HUES64 (cell line): ENCODE measurements around the gene TM9SF4.

Experiments
- H3K27ac ChIP-seq: 2 replicates; pipeline ENCODE4 v1.7.0; 2013; ENCODE audit warnings: low read depth, low read length, inconsistent platforms
- H3K27me3 ChIP-seq: 2 replicates; pipeline ENCODE4 v1.6.1; 2013; ENCODE audit warnings: mild to moderate bottlenecking, low read length; ENCODE audit not compliant: insufficient read depth
- H3K36me3 ChIP-seq: 2 replicates; pipeline ENCODE4 v1.6.1; 2013; ENCODE audit warnings: mild to moderate bottlenecking, low read length; ENCODE audit not compliant: insufficient read depth
- H3K4me1 ChIP-seq: 2 replicates; pipeline ENCODE4 v1.6.1; 2013; ENCODE audit warnings: mild to moderate bottlenecking, low read length, moderate library complexity; ENCODE audit not compliant: insufficient read depth
- H3K4me3 ChIP-seq: 2 replicates; pipeline ENCODE4 v1.5.1; 2013; ENCODE audit warnings: mild to moderate bottlenecking, low read length, moderate library complexity
- H3K9ac ChIP-seq: 2 replicates; pipeline ENCODE4 v1.6.1; 2013; ENCODE audit warnings: mild to moderate bottlenecking, low read depth, low read length
- H3K9me3 ChIP-seq: 2 replicates; pipeline ENCODE4 v1.6.1; 2013; ENCODE audit warnings: low read depth, low read length; ENCODE audit not compliant: insufficient read depth
- WGBS: fragments of 150-250, 120-280 bp; methylation state at CpG from one replicate; pipeline ENCODE4 v1.1.7; 2013; ENCODE audit warnings: missing lambda C conversion rate; 5-methylcytosine and 5-hydroxymethylcytosine counted together

Gene TM9SF4

GRCh38 chr20:32128167-32128566, 18.7 kb downstream of the TM9SF4 start:
- Histone ChIP-seq H3K36me3 (peaks cover 18% of the 10 kb centered on the region; the same call in 1 of the 2 replicates), H3K27ac (no peak overlapping the region), H3K27me3 (no peaks in the 10 kb centered on the region), H3K9me3 (0 out of 2 replicates have a peak, but pooled peaks cover 3% of the 10 kb centered on the region), H3K4me3 (no peak overlapping the region), H3K9ac (no peak overlapping the region), H3K4me1 (no peaks in the 10 kb centered on the region)
- WGBS: 97% methylated on average over 2 of the region's 2 CpGs

DNA sequence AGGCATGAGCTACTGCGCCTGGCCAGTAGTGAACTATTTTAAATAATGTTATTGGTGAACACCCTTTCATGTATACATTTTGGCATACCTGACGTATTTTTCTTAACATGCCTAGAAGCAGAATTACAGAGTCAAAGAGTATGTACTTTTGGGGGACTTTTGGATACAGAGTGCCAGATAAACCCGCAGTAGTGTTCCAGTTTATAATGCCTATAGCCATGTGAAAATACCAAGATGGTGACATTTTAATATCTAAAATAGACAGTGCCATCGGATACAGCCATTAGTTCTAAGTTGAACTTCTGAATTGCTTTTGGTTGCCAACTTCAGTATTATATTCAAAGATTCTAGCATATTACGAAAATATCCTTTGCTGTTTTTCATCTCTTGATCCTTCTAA, 20.3 kb downstream of the TM9SF4 start:
- H3K9ac ChIP-seq: no peak overlapping the region
- WGBS: 96% methylated on average over 4 of the region's 5 CpGs
- no peaks in the 10 kb centered on the region for H3K9me3 ChIP-seq
- H3K27ac ChIP-seq: no peak overlapping the region
- H3K4me1 ChIP-seq: no peaks in the 10 kb centered on the region
- no peaks in the 10 kb centered on the region for H3K27me3 ChIP-seq
- H3K36me3 ChIP-seq: peaks cover 20% of the 10 kb centered on the region
- H3K4me3 ChIP-seq: no peak overlapping the region

DNA sequence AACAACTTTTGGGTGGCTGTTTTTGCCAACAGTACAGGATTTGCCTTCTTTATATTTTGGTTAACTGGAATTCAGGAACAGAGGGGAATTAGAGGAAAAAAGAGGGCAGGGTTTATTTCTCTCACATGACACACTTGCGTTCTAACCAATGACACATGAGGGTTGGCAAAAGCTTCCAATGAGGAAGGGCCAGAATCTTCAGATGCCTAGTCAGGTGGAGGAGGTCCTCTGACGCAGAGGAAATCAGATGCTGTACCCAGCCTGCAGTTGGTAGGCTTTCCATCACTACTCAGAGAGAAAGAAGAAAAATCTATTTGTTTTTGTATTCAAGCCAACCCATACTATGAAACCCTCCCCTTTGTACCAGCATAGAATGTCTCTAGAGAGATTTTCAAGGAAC, 20.8 kb downstream of the TM9SF4 start:
- Histone ChIP-seq H3K4me1 (no peaks in the 10 kb centered on the region), H3K9ac (no peak overlapping the region), H3K9me3 (no peaks in the 10 kb centered on the region), H3K36me3 (peaks cover 19% of the 10 kb centered on the region), H3K27me3 (no peaks in the 10 kb centered on the region), H3K27ac (no peak overlapping the region), H3K4me3 (no peak overlapping the region)
- 100% methylated on average over 2 of the region's 2 CpGs for WGBS

GRCh38 chr20:32130965-32131364, 21.5 kb downstream of the TM9SF4 start:
- Histone ChIP-seq H3K27me3 (no peaks in the 10 kb centered on the region), H3K4me1 (no peaks in the 10 kb centered on the region), H3K27ac (no peak overlapping the region), H3K36me3 (peaks cover 24% of the 10 kb centered on the region), H3K9ac (no peak overlapping the region), H3K9me3 (no peaks in the 10 kb centered on the region), H3K4me3 (no peak overlapping the region)
- 96% methylated on average over 2 of the region's 2 CpGs for WGBS

GRCh38 chr20:32132911-32133549, 23.5 kb downstream of the TM9SF4 start:
- WGBS: 90% methylated on average over 10 of the region's 10 CpGs
- Histone ChIP-seq H3K9ac (no peak overlapping the region), H3K27me3 (no peaks in the 10 kb centered on the region), H3K27ac (no peak overlapping the region), H3K4me1 (no peaks in the 10 kb centered on the region), H3K36me3 (peaks cover 43% of the 10 kb centered on the region), H3K4me3 (no peak overlapping the region), H3K9me3 (no peaks in the 10 kb centered on the region)

DNA sequence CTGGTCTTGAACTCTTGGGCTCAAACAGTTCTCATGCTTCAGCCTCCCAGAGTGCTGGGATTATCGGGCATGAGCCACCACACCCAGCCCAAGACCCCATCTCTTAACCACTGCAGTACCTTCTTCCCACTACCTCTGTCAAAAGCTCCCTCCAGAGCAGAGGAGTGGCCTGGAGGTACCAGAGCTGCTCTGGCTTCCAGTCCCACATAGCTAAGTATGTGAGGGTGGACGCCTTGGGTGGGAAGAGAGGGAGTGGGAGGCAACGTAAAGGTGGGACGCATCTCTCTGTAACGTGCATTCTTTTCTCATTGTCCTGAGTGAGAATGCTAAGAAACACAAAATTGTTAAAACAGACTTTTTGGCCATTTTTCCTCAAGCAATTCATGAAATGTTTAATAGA, 24.5 kb downstream of the TM9SF4 start:
- Histone ChIP-seq H3K27me3 (no peaks in the 10 kb centered on the region), H3K4me3 (no peak overlapping the region), H3K9me3 (no peaks in the 10 kb centered on the region), H3K27ac (no peak overlapping the region), H3K9ac (no peak overlapping the region), H3K4me1 (no peaks in the 10 kb centered on the region), H3K36me3 (peaks cover 51% of the 10 kb centered on the region)
- 96% methylated on average over 5 of the region's 5 CpGs for WGBS

- Histone ChIP-seq H3K4me1 (no peaks in the 10 kb centered on the region), H3K27ac (no peak overlapping the region), H3K36me3 (peaks cover 69% of the 10 kb centered on the region), H3K27me3 (no peaks in the 10 kb centered on the region), H3K9ac (no peak overlapping the region), H3K9me3 (no peaks in the 10 kb centered on the region), H3K4me3 (no peak overlapping the region)
- WGBS: 93% methylated on average over 3 of the region's 3 CpGs
These were observed 26.5 kb downstream of the TM9SF4 start for GRCh38 chr20:32135983-32136515.

GRCh38 chr20:32138921-32139320, 29.4 kb downstream of the TM9SF4 start:
- H3K36me3 ChIP-seq: peaks cover 90% of the 10 kb centered on the region
- no peaks in the 10 kb centered on the region for H3K4me1 ChIP-seq

GRCh38 chr20:32139947-32140346, 30.4 kb downstream of the TM9SF4 start:
- no peak overlapping the region for H3K9ac ChIP-seq
- H3K9me3 ChIP-seq: no peaks in the 10 kb centered on the region
- WGBS: 91% methylated on average over 3 of the region's 3 CpGs
- no peaks in the 10 kb centered on the region for H3K4me1 ChIP-seq
- H3K36me3 ChIP-seq: peaks cover 95% of the 10 kb centered on the region
- H3K27ac ChIP-seq: no peak overlapping the region
- no peaks in the 10 kb centered on the region for H3K27me3 ChIP-seq
- H3K4me3 ChIP-seq: no peak overlapping the region

More at GRCh38 chr20:32138921-32139320, 29.4 kb downstream of the TM9SF4 start:
- Histone ChIP-seq H3K27me3 (no peaks in the 10 kb centered on the region), H3K9me3 (no peaks in the 10 kb centered on the region), H3K27ac (no peak overlapping the region), H3K4me3 (no peak overlapping the region), H3K9ac (no peak overlapping the region)
- 96% methylated on average over 8 of the region's 8 CpGs for WGBS

DNA sequence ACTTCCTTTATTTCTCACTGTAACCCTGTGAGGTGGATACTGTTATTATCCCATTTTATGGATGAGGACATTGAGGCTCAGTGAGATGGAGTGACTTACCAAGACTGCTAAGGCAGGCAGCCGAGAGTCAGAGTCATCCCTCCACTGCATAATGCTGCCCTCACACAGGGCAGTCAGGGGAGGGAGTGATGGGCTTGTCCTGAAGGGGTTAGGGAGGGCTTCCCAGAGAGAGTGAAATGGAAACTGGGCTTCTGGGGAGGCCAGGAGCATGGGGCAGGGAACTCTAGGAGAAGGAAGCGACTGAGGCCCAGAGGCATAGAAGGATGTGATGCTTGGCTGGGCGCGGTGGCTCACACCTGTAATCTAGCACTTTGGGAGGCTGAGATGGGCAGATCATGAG, 31.1 kb downstream of the TM9SF4 start:
- peaks cover 96% of the 10 kb centered on the region for H3K36me3 ChIP-seq
- H3K9ac ChIP-seq: no peak overlapping the region
- no peak overlapping the region for H3K4me3 ChIP-seq
- WGBS: 95% methylated on average over 4 of the region's 4 CpGs
- no peaks in the 10 kb centered on the region for H3K27me3 ChIP-seq
- no peak overlapping the region for H3K27ac ChIP-seq
- H3K4me1 ChIP-seq: no peaks in the 10 kb centered on the region
- no peaks in the 10 kb centered on the region for H3K9me3 ChIP-seq

GRCh38 chr20:32141465-32141980, 32.0 kb downstream of the TM9SF4 start:
- Histone ChIP-seq H3K27me3 (no peaks in the 10 kb centered on the region), H3K9me3 (no peaks in the 10 kb centered on the region), H3K4me3 (no peak overlapping the region), H3K27ac (no peak overlapping the region), H3K36me3 (peaks cover 96% of the 10 kb centered on the region), H3K4me1 (no peaks in the 10 kb centered on the region), H3K9ac (no peak overlapping the region)
- 96% methylated on average over 21 of the region's 21 CpGs for WGBS
